Hepatocyte (in vitro differentiated cells): Measurements from ENCODE around the gene XPO5. TPM values are rescaled to one million over a fixed set of nuclear protein-coding genes. Genes with fewer than 3 reads are reported as not detected.

Source experiments
- DNase-seq: peaks from one replicate; pipeline ENCODE4 v3.0.0-alpha.2; 2016; ENCODE audit warnings: low spot score
- H2AFZ ChIP-seq: fragments of 200-600 bp; sonication (generic); 2 replicates; pipeline ENCODE4 v1.6.0; 2016; ENCODE audit warnings: antibody characterized with exemption, mild to moderate bottlenecking
- H3K27ac ChIP-seq: fragments of 200-600 bp; sonication (generic); 2 replicates; pipeline ENCODE4 v1.5.1; 2016; ENCODE audit warnings: mild to moderate bottlenecking
- H3K27me3 ChIP-seq: fragments of 200-600 bp; sonication (generic); 2 replicates; pipeline ENCODE4 v1.6.1; 2016
- H3K36me3 ChIP-seq: fragments of 200-600 bp; sonication (generic); replicated peaks from 2 replicates; pipeline ENCODE4 v1.5.1; 2016; ENCODE audit warnings: low read depth; ENCODE audit not compliant: insufficient read depth
- H3K4me1 ChIP-seq: fragments of 200-600 bp; sonication (generic); 2 replicates; pipeline ENCODE4 v1.5.1; 2016; ENCODE audit warnings: mild to moderate bottlenecking, moderate library complexity; ENCODE audit not compliant: insufficient read depth
- H3K4me2 ChIP-seq: fragments of 200-600 bp; sonication (generic); 2 replicates; pipeline ENCODE4 v1.6.0; 2016
- H3K4me3 ChIP-seq: fragments of 200-600 bp; sonication (generic); 2 replicates; pipeline ENCODE4 v1.5.1; 2016; ENCODE audit warnings: mild to moderate bottlenecking
- H3K79me2 ChIP-seq: fragments of 200-600 bp; sonication (generic); 2 replicates; pipeline ENCODE4 v1.6.0; 2017; ENCODE audit warnings: mild to moderate bottlenecking
- H3K9me2 ChIP-seq: fragments of 200-600 bp; sonication (generic); replicated peaks from 2 replicates; pipeline ENCODE4 v1.6.0; 2017; ENCODE audit warnings: mild to moderate bottlenecking; ENCODE audit not compliant: insufficient read depth
- H3K9me3 ChIP-seq: fragments of 200-600 bp; sonication (generic); 2 replicates; pipeline ENCODE4 v1.5.1; 2016; ENCODE audit warnings: low read depth, mild to moderate bottlenecking
- H4K20me1 ChIP-seq: fragments of 200-600 bp; sonication (generic); 2 replicates; pipeline ENCODE4 v1.6.0; 2016; ENCODE audit warnings: mild to moderate bottlenecking; ENCODE audit not compliant: insufficient read depth, poor library complexity, severe bottlenecking
- CTCF ChIP-seq: fragments of 200-600 bp; sonication (generic); IDR thresholded peaks from 2 replicates; pipeline ENCODE4 v1.5.1; 2016; ENCODE audit warnings: antibody characterized with exemption, mild to moderate bottlenecking; ENCODE audit not compliant: poor library complexity
- EZH2 ChIP-seq: fragments of 200-600 bp; sonication (generic); IDR thresholded peaks from 2 replicates; pipeline ENCODE4 v1.6.1; 2016; ENCODE audit warnings: antibody characterized with exemption, mild to moderate bottlenecking, borderline replicate concordance
- EZH2phosphoT487 ChIP-seq: fragments of 200-600 bp; sonication (generic); IDR thresholded peaks from one replicate; pipeline ENCODE4 v1.6.1; 2018; ENCODE audit warnings: antibody characterized with exemption, mild to moderate bottlenecking, low read depth, moderate library complexity; ENCODE audit not compliant: unreplicated experiment, severe bottlenecking
- WGBS: methylation state at CpG from one replicate; pipeline ENCODE4 v1.1.6; 2016; ENCODE audit warnings: low lambda C conversion rate; ENCODE audit errors: missing lambda C conversion rate; 5-methylcytosine and 5-hydroxymethylcytosine counted together
- polyA plus RNA-seq: library from polyadenylated mRNA; unstranded; fragments of >200 nt; fragmentation: Nextera tagmentation; extraction: Ambion mirVana; gene quantifications from 2 replicates; pipeline ENCODE4 v1.2.1, GENCODE V29; 2016
- total RNA-seq: library from RNA; depleted of rRNA; stranded (reverse); fragments of >200 nt; gene quantifications from 2 replicates; pipeline ENCODE4 v1.2.3, GENCODE V29; 2014

XPO5 gene
- total and polyA plus RNA-seq, 2 experiments from 2014 or later = 16.2 to 23.4 TPM

DNA sequence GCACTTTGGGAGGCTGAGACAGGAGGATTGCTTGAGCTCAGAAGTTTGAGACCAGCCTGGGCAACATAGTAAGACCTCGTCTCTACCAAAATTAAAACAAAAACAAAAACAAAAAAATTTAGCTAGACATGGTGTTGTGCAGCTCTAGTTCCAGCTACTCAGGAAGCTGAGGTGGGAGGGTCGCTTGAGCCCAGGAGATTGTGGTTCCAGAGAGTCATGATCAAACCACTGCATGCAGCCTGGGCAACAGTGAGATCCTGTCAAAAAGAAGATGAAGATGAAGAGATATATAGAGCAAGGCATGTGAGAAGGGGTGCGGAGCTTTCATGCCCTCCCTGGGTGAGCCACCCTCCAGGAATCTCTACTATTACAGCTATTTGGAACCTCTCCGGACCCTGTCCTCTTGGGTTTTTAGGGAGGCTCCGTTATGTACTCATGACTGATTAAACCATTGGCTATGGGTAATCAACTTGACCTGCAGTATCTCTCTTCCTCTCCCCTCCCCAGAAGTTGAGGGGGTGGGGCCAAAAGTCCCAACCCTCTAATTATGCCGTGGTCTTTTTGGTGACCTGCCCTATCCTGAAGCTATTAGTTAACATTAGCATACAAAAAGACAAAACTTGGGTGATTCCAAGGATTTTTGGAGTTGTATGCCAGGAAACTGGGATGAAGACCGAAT lies 9.2 kb upstream of the XPO5 start:
- H2AFZ ChIP-seq = no peak overlapping the region
- no peaks in the 10 kb centered on the region for H3K27me3 ChIP-seq
- H4K20me1 ChIP-seq = no peaks in the 10 kb centered on the region
- H3K4me1 ChIP-seq = no peaks in the 10 kb centered on the region
- peaks cover 7% of the 10 kb centered on the region for H3K79me2 ChIP-seq
- TF ChIP-seq EZH2 = no peak
- no peak for TF ChIP-seq EZH2phosphoT487
- TF ChIP-seq CTCF = no peak
- no peaks in the 10 kb centered on the region for H3K9me2 ChIP-seq
- no peak overlapping the region for H3K4me3 ChIP-seq
- WGBS = 96% methylated on average over 7 of the region's 7 CpGs
- no peak for DNase-seq
- H3K36me3 ChIP-seq = no peaks in the 10 kb centered on the region
- no peak overlapping the region for H3K27ac ChIP-seq
- H3K9me3 ChIP-seq = no peaks in the 10 kb centered on the region
- H3K4me2 ChIP-seq = no peak overlapping the region

DNA sequence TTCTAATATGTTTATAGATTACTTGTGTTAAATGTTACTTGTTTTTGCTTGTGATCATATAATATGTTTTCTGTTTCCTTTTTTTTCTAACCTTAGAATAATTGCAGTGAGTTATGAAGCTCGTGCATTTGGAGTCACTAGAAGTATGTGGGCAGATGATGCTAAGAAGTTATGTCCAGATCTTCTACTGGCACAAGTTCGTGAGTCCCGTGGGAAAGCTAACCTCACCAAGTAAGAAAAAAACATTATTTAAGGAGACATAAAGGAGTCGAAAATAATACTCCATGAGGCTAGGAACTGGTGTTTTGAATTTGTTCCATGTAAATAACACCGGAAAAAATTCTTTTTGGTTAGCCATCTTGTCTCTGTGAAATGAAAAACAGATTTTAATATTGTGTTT lies 7.1 kb upstream of the XPO5 start:
- no peak for TF ChIP-seq CTCF
- no peak for TF ChIP-seq EZH2phosphoT487
- TF ChIP-seq EZH2 = no peak
- no peaks in the 10 kb centered on the region for H4K20me1 ChIP-seq
- no peak overlapping the region for H3K4me3 ChIP-seq
- H3K9me2 ChIP-seq = no peaks in the 10 kb centered on the region
- H3K36me3 ChIP-seq = no peaks in the 10 kb centered on the region
- peaks cover 23% of the 10 kb centered on the region for H3K79me2 ChIP-seq
- no peak overlapping the region for H3K27ac ChIP-seq
- WGBS = 88% methylated on average over 5 of the region's 5 CpGs
- no peak overlapping the region for H3K4me2 ChIP-seq
- H2AFZ ChIP-seq = no peak overlapping the region
- no peaks in the 10 kb centered on the region for H3K27me3 ChIP-seq
- peaks cover 6% of the 10 kb centered on the region for H3K4me1 ChIP-seq
- DNase-seq = no peak
- no peaks in the 10 kb centered on the region for H3K9me3 ChIP-seq

DNA sequence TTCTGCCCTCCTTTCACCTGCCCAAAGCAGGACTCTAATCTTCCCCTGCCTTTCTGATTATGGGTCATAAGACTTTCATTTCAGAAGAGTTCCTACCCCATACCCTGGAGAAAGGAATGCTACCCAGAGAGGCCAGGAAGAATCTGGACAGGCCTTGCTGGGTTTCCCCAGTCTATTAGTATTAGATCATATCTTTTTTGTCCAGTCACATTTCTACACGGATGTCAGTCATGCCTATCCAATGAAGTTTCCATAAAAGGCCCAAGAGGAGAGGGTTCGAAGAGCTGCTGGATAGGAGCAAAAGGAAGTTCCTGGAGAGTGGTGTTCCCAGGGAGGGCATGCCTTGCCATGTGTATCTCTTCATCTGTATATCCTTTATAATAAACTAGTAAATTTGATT lies 3.3 kb upstream of the XPO5 start:
- no peaks in the 10 kb centered on the region for H3K36me3 ChIP-seq
- H3K9me3 ChIP-seq = no peaks in the 10 kb centered on the region
- H3K27me3 ChIP-seq = no peaks in the 10 kb centered on the region
- no peak overlapping the region for H3K27ac ChIP-seq
- H4K20me1 ChIP-seq = no peaks in the 10 kb centered on the region
- 93% methylated on average over 2 of the region's 2 CpGs for WGBS
- peak overlapping the region; percentile 24 for H3K4me2 ChIP-seq
- H3K4me1 ChIP-seq = peaks cover 13% of the 10 kb centered on the region
- TF ChIP-seq EZH2phosphoT487 = no peak
- TF ChIP-seq EZH2 = no peak
- TF ChIP-seq CTCF = no peak
- H2AFZ ChIP-seq = no peak overlapping the region
- peaks cover 49% of the 10 kb centered on the region for H3K79me2 ChIP-seq
- no peaks in the 10 kb centered on the region for H3K9me2 ChIP-seq
- DNase-seq = no peak
- H3K4me3 ChIP-seq = no peak overlapping the region
